Fibroblast of the aortic adventitia (primary cell): ENCODE data around the gene AFAP1. TPM values are rescaled to one million over a fixed set of nuclear protein-coding genes. Genes with fewer than 3 reads are reported as not detected.

ENCODE experiments used
- DNase-seq: peaks from one replicate; pipeline ENCODE4 v3.0.0-alpha.2; 2010; ENCODE audit warnings: low read depth
- H3K4me3 ChIP-seq: 2 replicates; pipeline ENCODE4 v1.5.1; 2011; ENCODE audit warnings: low read depth, mild to moderate bottlenecking, control low read depth, low read length, moderate library complexity
- total RNA-seq: library from RNA; depleted of rRNA; stranded (reverse); fragments of >200 nt; gene quantifications from 2 replicates; pipeline ENCODE4 v1.2.3, GENCODE V29; 2012; ENCODE audit warnings: low replicate concordance
- TF ChIP-seq, protein P1 (sequence below): IDR thresholded peaks from 2 replicates; pipeline ENCODE4 v1.5.1; 2011; ENCODE audit warnings: mild to moderate bottlenecking, low read length, control low read depth, inconsistent platforms; ENCODE audit not compliant: insufficient read depth

The AFAP1 gene
- total RNA-seq, 1 donor, result 66.0 TPM

DNA sequence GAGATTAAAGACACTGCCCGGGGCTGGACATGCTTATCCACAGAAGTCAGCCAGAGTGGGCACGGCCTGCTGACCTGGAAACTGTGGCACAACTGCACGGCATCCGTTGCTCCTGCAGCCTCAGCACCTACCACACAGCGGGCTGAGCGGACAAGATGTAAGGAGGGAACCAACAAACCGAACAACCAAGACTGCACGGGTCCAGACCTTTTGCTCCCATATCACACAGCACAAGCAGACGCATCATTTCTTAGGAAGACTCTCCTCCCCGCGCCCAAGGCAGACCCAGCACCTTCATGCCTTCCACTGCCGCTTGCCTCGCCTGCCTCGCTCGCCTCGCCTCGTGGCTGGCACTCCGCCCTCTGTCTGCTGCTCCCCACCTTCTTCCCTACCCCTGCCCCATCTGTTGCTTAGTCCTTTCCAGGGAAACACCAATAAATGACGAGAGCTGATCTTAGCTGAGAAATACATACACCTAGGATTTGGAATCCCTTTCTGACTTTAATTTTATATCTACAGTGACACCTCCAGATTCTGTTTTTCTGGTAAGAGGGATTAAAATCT lies 79.0 kb downstream of the AFAP1 start:
- no peak for DNase-seq
- TF ChIP-seq, protein P1, sequence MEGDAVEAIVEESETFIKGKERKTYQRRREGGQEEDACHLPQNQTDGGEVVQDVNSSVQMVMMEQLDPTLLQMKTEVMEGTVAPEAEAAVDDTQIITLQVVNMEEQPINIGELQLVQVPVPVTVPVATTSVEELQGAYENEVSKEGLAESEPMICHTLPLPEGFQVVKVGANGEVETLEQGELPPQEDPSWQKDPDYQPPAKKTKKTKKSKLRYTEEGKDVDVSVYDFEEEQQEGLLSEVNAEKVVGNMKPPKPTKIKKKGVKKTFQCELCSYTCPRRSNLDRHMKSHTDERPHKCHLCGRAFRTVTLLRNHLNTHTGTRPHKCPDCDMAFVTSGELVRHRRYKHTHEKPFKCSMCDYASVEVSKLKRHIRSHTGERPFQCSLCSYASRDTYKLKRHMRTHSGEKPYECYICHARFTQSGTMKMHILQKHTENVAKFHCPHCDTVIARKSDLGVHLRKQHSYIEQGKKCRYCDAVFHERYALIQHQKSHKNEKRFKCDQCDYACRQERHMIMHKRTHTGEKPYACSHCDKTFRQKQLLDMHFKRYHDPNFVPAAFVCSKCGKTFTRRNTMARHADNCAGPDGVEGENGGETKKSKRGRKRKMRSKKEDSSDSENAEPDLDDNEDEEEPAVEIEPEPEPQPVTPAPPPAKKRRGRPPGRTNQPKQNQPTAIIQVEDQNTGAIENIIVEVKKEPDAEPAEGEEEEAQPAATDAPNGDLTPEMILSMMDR, result no peak
- H3K4me3 ChIP-seq, result no peak overlapping the region

DNA sequence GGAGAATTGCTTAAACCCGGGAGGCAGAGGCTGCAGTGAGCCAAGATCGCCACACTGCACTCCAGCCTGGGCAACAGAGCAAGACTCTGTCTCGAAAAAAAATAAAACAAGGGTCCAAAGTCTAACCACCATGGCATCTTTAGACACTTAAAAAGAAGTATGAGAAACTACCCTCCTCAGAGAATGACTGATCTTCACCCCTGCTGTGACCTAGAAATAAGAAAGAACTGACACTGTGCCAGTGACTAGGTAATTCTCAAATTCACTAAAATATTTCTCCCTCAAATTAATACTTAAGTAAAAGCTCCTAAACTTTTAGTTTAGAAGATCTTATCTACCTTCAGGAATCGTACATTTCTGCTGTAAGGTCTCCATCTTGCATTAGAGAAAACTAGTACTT lies 80.3 kb downstream of the AFAP1 start:
- no peak for DNase-seq
- TF ChIP-seq, protein P1, result no peak
- no peak overlapping the region for H3K4me3 ChIP-seq

DNA sequence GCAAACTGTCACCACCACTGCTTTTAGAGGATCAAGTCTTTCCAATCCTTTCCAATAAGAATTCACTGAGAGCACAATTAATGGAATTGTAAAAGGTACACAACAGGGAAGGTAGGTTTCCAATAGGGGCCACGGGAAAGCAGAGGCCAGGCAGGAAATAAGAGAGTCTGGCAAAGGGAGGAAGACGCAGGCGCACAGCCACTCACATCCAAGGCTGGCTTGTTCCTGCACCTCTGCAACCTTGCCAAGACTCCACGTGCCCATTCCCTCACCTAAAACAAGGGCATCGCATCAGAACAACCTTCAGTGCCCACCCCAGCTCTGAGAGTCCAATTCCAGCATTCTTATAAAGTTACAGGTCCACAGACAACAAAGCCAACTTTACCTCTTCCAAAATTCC lies 81.2 kb downstream of the AFAP1 start:
- H3K4me3 ChIP-seq, result no peak overlapping the region
- TF ChIP-seq, protein P1, result no peak
- DNase-seq, result no peak

DNA sequence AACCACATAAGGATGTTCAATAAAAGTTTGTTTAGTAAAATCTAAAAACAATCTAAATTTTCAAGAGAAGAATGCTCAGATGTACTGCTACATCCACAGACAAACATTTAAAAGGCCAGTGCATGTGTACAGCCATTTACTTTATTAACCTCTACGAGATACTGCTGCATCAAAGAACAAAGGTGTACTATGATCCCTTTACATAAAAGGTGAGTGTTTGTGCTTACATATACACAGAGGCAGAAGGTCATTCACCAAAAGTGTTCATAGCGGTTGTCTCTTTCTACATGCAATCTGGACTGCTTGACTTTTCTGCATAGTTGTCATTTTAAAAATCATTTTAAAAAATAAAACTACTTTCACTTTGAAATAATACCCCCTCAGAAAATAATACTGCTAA lies 81.7 kb downstream of the AFAP1 start:
- no peak for DNase-seq
- TF ChIP-seq, protein P1, result no peak
- no peak overlapping the region for H3K4me3 ChIP-seq

DNA sequence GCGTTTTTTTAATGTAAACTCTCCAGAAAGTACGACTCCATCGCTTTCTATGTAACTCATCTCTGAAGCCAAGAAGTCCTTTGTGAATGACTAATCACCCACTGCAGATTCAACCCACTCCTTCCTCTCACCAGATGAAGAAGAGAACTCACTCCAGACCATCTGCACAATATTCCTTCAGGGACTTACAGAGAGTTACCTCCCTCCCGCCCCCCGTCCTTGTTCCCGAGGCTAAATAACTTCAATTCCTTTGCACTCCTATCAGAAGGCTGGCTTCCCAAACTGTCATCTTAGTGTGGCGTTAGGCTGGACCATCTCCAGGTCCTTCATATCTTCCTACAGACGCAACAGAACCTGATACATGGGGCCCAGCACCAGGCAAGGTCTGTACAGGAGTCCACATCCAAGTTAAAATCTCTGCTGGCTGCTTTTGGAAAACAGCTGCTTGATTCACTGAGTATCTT lies 82.4 kb downstream of the AFAP1 start:
- H3K4me3 ChIP-seq, result no peak overlapping the region
- peak; percentile 99 for DNase-seq
- TF ChIP-seq, protein P1, result no peak

DNA sequence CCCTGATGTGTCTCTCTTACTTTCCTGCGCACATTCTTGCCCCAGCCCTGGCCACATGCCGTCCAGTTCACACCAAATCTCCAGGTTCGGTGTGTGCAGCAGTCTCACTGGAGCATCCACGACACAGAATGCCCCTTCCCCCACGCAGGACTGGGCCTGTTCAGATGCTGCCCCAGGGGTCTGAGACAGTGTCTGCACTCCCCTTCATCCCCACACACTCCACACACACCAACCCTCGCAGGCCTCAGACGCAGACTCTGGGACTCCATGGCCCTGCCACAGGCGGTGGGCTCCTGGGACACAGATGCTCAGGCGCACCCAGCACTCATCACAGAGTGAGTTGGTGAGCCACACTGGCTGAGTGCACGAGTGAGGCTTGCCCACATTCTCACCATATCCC lies 83.9 kb downstream of the AFAP1 start:
- TF ChIP-seq, protein P1, result no peak
- DNase-seq, result no peak
- no peak overlapping the region for H3K4me3 ChIP-seq
